Stimulated activated CD8-positive, alpha-beta memory T cell treated with anti-CD3 and anti-CD28 coated beads, Interleukin-7, amount 100 ng/mL, for 4 hours (primary cell): ENCODE results near the gene KRT33B.
"Not testable (repeated sequence)": the region's sequence is repeated elsewhere in the genome, so short reads cannot be mapped to it uniquely, and the experiment has no call there.

Source experiments
- DNase-seq, 2 donors: peaks; one replicate each; pipeline ENCODE4 v3.0.0-alpha.2; 2020; ENCODE audit warnings: low read depth in 2 of 2

The KRT33B gene

DNA sequence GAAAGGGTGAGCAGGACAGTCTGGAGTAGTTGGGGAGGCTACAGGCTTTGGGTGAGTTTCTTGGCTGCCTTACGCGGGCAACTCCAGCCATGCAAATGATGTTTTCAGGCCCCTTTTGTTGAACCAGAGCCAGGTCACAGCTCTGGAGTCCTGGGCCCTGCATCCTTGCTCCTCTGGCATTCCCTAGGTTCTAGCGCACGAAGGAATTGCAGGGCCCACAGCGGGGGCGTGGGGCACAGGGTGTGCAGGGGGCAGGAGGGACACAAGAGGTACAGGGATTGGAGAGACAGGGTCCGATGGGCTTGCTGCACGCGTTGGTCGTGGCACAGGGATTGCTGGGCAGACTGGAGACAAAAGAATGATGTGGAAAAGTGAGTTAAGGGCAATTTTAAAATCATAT is 24.2 kb upstream of the KRT33B start:
- no peak for DNase-seq

DNA sequence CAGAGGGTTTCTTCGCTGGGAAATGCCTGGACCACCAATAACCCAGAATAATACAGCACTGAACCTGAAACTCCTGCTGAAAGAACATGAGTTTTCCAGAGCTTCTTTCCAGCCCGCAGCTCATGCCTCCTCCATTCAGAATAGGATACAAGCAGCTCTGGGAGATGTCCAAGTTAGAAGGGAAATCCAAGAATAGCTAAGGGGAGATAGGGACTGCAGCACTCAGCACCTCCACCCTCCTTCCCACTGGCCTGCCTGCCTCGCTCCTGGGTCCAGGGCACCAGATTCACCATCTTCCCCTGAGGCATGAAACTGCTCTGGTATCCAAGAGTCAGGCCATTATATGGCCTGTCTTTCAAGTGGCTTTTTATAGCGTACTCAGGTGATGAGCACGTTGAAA is 23.7 kb upstream of the KRT33B start:
- DNase-seq: no peak

DNA sequence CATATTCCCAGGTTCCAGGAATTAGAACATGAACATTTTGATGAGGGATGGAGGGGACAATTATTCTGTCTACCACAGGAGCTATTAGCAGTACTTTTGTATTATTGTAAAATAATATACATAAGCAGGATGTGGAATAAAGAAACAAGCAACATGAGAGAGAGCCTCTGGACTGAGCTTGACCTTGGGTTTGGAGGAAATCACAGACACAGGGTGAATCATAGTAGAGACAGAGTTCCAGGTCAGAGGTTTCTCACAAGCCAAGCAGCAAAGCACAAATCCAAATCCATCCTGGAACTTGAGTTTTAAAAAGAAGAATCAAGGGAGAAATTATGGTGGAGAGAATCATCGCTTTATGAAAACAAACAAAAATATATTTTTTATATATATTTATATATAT is 22.7 kb upstream of the KRT33B start:
- DNase-seq: no peak

DNA sequence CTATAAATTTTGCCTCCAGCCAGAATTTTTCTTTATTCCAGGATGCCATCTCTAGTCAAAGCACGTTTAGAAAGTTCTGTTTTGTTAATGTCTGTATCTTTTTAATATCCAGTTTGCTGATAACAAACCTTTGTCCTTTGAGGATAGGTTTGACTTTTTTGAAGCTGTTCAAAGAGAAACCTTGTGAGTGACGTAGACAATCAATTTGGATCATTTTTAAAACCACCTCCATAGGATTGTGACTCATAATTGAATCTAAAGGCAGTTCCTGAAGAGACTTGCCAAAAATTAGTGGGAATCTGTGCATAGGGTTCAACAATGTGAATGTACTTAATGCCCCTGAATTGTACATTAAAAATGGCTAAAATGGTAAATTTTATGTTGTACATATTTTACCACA is 21.9 kb upstream of the KRT33B start:
- no peak for DNase-seq

DNA sequence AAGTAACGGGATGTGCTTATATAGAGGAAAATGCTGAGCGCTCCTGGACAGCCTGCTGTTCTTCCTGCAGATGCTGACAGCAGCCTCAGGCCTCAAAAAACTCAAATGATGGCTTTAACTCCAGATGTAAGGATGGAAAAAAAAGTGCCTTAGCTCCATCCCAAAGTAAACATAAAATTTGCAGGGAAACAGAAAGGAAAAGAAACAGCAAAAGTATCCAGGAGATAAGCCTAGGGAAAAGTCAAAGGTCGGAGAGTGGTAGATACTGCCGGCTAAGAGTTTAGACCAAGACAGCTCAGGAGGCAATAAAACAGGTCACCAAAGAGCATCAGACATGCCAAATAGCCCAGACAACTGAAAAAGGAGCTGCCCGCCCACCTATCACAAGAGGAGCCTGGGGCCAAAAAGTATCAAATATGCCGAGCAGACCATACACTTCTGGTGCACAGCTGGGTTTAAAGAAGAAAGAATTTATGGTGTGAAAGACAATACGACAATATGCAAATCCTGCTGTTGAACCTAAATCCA is 20.9 kb upstream of the KRT33B start:
- no peak for DNase-seq

DNA sequence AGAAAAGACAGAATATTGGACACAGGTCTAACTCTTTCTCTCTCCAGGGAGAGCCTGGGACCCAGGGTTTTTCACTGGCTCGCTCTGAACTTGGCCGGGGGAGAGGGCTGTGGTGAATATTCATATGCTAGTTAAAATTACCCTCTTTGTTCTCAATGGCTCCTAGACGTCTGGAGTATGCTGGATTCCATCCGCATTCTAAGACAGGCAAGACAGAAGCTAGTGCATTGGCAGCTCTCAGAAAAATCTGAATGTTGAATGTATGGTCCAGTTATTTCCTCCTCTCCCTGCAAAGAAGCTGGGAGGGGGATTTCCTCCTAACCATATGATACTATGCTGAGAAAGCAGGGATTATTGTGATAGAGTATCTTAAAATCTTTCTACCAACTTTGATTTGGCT is 18.1 kb upstream of the KRT33B start:
- DNase-seq: no peak

DNA sequence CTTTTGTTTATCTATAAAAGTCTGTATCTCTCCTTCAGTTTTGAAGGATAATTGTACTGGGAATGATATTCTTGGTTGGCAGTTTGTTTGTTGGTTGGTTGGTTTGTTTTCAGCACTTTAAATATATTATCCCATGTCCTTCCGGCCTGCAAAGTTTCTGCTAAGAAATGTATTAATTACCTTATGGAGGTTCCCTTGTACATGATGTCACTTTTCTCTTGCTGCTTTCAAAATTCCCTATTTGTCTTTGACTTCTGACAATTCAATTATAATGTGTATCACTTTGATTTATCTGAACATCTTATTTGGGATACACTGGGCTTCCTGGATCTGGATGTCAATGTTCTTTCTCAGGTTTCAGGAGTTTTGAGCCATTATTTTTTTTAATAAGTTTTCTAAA is 16.6 kb upstream of the KRT33B start:
- no peak for DNase-seq

DNA sequence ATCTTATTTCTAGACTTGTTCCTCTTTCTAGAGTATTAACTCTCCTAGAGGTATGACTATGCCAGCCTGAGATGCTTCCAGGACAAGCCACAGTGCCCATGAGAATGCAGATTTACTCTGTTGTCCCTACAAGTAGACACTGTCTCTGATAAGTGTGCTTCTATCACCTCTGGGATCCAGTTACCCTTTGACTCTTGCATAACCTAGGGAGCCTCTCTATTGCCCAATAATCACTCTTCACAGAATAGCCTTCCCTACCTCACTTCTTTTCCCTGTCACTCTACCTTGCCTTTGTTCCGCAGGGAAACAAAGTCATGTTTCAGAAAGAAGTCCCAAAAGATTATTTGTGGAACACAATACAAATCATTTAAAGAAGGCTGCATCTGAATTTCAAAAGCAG is 14.1 kb upstream of the KRT33B start:
- DNase-seq: no peak

DNA sequence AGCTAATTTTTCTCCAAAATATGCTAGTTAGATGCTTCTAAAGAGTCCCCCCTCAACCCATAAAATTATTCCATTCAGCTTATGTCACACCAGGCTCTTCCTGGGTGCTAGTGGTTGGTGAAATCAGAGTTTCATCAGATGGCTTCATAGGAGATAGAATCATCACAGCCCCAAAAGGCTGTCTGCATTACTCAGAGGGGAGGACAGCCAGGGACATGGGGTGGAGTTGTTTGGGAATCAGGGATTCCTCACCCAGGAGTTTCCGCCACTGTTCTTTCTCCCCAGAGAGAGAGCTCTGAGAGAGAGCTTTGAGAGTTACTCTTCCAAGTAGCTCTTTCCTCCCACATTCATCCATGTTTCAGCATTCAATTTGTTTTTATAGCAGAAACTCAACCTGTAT is 12.8 kb upstream of the KRT33B start:
- no peak for DNase-seq

DNA sequence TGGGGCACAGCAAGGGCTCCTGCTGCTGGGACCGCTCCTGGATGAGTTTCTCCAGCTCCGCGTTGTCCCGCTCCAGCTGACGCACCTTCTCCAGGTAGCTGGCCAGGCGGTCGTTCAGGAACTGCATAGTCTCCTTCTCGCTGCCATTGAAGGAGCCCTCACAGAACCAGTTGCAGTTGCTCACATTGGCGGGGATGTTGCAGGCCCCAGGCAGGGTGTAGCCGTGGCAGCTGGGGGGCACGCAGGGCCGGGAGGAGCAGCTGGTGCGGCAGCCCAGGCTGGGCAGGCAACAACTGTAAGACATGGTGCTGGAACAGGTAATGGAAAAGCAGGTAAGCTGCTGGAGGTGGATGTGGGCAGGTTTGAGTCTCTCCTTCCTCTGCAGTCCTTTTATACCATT is 12.3 kb upstream of the KRT33B start, which contains the start of gene KRT34:
Gene KRT34 (minus strand): TSS at position 364 of the 400 bp plus-strand sequence. CDS start 60 bp downstream, at position 304.
- not testable (repeated sequence) for DNase-seq

DNA sequence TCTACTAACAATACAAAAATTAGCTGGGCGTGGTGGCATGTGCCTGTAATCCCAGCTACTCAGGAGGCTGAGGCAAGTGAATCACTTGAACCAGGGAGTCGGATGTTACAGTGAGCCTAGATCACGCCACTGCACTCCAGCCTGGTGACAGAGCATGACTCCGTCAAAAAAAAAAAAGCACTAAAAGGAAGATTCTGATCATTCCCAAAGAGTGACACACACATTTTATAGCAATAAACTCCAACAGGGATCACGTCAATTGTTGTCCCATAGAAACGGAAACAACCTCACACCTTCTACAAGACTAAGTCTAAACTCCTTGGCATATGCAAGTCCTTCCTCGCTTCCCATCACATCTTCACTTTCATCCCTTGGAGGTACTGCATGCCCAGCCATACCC is 10.5 kb upstream of the KRT33B start:
- DNase-seq: not testable (repeated sequence)

DNA sequence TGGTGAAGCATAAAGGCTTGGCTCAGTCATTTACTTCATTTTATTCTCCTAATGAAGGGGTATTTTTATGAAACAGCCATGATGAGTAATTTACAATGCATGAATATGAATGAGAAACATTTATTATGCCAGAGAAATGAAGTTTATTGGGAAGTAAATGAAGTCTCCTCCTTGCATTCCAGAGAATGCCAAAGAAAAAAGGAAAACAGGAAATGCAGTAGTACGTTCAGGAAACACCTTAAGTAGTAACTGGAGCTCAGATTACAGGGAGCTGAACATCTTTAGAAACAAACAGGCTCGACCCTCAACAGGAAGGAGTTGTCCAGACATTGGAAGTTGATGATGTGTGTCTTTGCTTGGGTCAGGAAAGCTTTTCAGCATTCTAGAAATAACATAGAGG is 7.9 kb upstream of the KRT33B start:
- no peak for DNase-seq

DNA sequence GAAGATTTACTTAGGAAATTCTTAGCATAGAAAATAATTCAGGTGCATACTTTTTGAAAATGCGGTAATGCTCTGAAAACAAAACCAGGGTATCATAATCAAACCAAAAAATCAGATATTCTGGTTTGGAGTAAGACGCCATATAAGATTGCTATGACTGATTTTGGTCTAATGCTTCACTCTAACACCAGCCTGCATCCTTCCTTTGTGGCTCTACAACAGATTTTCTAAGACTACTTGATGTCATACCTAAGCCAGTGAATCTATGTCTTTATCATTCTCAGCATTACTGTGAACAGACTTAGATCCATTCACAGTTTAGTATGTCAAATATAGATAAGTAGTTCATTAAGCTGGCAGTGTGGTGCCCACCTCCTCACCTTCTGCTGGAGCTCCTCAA is 590 bp downstream of the KRT33B start:
- no peak for DNase-seq

DNA sequence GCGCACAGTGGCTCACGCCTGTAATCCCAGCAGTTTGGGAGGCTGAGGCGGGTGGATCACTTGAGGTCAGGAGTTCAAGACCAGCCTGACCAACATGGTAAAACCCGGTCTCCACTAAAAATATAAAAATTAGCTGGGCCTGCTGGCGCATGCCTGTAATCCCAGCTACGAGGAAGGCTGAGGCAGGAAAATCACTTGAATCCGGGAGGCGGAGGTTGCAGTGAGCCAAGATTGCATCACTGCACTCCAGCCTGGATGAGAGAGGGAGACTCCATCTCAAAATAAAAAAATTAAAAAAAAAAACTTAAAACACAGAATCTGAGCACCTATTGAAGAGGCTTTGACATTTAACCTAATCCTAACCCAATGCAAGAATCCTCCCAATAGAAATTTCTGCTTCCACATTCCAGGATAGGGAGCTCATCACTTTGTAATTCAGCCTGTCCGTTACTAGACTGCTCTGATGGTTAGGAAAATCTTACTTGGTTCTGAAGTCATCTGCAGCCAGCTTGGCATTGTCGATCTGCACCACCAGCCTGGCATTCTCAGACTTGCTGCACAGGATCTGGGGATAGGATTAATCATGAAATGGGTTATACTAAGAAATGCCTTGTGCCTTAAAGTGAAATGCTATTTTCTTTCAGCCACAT is 2.1 kb downstream of the KRT33B start:
- DNase-seq: no peak

DNA sequence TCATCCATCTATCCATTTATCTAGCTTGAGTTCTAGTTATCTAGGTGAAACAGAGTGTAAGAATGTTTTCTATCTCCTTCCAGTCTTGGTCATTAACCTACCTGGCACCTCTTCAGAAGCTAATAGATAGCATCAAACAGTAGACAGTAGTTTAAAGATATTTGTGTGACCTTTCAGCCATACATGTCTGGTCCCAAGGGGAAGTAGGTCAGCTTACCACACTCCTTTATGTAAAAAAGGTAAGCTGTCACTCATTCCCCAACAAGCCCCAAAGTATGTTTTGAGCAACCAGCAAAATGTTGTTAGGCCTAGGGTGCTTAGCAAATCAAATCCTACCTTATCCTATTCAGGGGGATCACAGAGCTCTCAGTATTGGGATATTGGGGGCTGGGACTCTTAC is 3.5 kb downstream of the KRT33B start:
- no peak for DNase-seq

DNA sequence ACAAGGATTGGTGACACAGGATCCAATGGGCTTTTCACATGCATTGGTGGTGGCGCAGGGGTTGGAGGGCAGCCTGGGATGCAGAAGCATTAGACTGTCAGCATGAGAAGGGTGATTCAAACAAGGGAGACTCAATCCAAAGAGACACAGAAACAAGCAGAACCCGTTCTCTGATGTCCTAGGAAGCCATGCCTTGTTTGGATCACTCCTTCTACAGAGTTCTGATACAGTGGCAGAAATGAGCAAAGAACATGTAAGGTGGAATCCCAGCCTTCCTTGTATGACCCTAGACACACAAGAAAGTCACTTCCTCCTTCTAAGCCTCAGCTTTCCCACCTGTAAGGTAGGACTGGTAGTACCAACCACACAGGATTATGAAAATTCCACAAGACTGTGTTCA is 5.7 kb downstream of the KRT33B start:
- no peak for DNase-seq

DNA sequence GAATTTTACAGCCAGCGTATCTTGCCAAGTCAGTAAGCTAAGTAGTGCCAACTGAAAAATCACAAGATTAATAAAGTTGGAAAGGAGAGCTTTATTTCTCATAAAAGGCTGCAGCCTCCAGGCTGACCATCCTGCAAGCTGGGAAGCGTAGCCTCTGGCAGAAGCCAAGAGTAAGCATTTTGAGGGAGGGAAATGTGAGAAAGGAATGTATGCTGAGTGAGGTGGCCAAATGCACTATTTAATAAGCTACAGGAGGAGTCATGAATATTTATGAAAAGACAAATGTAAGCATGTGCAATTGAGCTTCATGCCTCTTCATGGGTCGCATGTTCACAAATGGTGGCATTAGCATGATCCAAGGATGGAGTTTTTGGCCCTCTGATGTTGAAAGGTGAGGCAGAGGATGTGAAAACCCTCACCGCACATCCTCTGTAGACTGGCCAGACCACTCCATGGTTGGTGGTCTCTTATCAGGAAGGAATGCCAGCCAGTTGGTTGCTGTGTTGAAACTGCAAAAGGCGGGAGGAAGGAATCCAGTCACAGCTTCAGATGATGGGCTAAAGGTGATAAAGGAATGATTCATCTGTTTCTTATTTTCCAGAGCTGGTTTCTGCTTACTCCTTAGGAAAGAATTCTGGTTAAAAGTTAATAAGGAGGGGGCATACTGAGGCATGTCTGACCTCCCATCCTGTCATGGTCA is 9.2 kb downstream of the KRT33B start:
- no peak for DNase-seq

DNA sequence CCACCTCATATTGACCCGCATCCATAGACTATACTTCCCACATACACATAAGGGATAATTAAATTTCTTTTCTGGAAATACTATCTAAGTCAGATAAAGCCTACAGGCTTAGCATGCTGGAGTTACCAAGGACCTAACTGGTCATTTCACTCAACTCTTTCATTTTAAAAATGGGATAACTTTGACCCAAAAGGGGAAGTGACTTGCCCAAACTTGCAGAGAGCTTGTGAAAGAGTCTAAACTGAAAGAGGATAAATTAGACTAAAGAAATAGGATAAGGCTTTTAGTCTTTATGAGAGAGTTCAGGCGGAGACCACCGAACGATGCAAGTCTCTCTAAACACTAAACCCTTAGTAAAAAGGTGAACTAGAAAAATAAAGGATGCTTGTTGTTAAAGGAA is 15.1 kb downstream of the KRT33B start:
- DNase-seq: no peak

DNA sequence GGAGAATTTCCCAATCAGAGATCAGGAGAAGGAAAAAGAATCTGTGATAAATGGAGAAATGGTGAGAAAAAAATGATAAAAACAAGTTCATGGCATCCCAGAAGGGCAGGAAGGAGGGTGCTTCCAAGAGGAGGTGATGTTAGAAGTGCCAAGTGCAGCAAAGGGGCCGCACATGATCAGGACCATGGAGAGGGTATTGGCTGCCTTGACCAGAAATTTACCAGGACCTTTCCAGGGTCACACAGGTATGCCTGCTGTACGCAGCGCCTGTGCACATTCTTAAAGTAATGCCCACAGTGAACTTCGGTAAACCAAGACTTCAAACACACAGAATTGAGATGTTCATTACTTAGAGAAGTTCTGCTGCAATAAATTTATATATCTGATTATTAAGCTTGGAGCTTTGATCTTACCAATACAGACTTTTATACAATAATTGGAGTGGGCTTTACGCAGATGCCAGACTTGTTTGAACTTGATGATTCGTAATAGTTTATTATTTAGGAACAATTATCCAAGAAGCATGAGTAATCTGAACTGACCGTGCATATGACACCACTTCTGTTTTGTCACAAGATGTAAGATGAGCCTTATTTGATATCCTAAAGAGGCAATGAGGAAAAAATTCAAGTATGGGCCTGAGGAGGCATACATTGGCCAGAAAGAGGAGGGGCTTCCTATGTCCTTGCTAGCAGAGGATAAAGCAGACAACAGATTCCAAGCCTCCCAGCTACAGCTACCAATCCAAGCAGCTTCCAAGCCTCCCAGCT is 16.8 kb downstream of the KRT33B start:
- no peak for DNase-seq

DNA sequence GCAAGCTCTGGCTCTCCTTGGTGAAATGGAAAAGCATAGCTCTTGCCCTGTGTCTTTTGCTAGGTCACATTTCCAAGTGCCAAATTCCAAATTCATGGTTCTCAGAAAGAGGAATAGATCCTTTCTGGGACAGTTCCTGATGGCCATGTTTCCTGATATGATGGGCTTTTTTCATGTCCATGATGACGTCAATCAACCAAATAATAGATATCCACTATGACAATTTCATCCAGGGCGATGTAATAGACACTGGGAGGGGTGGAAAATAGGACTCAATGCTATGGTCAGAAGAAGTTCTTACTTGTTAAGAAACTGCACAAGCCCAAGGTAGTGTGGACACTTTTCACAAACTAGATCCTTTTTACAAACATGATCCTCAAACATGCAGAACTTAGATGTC is 18.4 kb downstream of the KRT33B start:
- no peak for DNase-seq

DNA sequence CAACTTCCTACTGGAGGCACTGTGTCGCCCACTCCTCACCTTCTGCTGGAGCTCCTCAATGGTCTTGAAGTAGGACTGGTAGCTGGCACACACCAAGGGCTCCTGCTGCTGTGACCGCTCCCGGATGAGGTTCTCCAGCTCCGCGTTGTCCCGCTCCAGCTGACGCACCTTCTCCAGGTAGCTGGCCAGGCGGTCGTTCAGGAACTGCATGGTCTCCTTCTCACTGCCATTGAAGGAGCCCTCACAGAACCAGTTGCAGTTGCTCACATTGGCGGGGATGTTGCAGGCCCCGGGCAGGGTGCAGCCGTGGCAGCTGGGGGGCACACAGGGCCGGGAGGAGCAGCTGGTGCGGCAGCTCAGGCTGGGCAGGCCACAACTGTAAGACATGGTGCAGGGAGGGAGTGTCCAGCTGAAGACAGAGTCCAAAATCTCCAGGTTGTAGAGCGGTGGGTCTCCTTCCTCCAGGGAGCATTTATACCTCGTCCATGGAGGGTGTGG is 19.2 kb downstream of the KRT33B start, which contains the start of gene KRT33A:
Gene KRT33A (minus strand): TSS at position 448 of the 498 bp plus-strand sequence. CDS start 61 bp downstream, at position 387.
- DNase-seq: not testable (repeated sequence)
